ENCODE results near the gene FAF1.

Gene FAF1

DNA sequence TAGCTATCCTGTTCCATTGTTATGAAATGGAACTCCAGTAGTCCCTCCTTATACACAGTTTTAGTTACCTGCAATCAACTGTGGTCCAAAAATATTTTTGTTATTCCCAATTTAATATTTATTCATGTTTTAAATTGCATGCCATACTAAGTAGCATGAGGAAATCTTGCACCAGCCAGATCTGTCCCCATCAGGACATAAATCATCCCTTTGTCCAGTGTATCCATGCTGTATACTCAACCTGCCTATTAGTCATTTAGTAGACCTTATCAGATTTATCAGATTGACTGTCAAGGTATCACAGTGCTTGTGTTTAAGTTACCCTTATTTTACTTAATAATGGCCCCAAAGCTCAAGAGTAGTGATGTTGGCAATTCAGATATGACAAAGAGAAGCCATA is 328.9 kb downstream of the FAF1 start:
- H3K4me3 ChIP-seq (ENCODE audit: low read depth, low read length) = no peak overlapping the region
- ChIA-PET POLR2A (no interaction called here), CTCF (no interaction called here)
- no peak for DNase-seq (ENCODE audit: low read depth, low spot score)
- TF ChIP-seq, protein P1, sequence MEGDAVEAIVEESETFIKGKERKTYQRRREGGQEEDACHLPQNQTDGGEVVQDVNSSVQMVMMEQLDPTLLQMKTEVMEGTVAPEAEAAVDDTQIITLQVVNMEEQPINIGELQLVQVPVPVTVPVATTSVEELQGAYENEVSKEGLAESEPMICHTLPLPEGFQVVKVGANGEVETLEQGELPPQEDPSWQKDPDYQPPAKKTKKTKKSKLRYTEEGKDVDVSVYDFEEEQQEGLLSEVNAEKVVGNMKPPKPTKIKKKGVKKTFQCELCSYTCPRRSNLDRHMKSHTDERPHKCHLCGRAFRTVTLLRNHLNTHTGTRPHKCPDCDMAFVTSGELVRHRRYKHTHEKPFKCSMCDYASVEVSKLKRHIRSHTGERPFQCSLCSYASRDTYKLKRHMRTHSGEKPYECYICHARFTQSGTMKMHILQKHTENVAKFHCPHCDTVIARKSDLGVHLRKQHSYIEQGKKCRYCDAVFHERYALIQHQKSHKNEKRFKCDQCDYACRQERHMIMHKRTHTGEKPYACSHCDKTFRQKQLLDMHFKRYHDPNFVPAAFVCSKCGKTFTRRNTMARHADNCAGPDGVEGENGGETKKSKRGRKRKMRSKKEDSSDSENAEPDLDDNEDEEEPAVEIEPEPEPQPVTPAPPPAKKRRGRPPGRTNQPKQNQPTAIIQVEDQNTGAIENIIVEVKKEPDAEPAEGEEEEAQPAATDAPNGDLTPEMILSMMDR (IDR thresholded peaks at IDR 0.05; ENCODE audit: insufficient read depth, low read length, missing control alignments) = no peak

DNA sequence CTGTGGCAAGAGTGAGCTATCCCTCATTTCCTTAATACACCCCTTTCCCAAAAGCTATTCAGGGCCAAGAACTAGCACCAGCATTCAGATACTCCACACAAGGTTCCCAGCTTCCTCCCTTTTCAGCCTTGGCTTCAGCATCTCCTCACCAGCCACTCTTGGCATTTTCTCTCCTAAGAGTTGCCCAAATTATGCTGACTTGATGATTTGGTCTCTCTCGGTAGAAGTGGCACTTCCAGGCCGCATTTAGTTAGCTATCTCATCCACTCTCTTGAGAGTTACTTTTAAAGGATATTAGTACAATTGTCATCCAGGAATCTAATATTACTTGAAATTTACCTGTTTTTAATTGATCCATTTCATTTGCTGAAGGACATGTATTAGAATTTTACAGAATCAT is 337.8 kb downstream of the FAF1 start:
- H3K4me3 ChIP-seq (ENCODE audit: low read depth, low read length) = no peak overlapping the region
- CTCF ChIA-PET = interaction anchor here (1.3 to 2.4 kb wide), 5 partner anchors 10 to 567 kb away, joined by 3 to 24 read pairs (median 7); no protein-coding TSS in a partner anchor
- DNase-seq (ENCODE audit: low read depth, low spot score) = no peak
- TF ChIP-seq, protein P1 (IDR thresholded peaks at IDR 0.05; ENCODE audit: insufficient read depth, low read length, missing control alignments) = no peak
- POLR2A ChIA-PET = no interaction called here

- no peak for DNase-seq (ENCODE audit: low read depth, low spot score)
These were observed 339.3 kb downstream of the FAF1 start for GRCh38 chr1:50620680-50621329.

DNA sequence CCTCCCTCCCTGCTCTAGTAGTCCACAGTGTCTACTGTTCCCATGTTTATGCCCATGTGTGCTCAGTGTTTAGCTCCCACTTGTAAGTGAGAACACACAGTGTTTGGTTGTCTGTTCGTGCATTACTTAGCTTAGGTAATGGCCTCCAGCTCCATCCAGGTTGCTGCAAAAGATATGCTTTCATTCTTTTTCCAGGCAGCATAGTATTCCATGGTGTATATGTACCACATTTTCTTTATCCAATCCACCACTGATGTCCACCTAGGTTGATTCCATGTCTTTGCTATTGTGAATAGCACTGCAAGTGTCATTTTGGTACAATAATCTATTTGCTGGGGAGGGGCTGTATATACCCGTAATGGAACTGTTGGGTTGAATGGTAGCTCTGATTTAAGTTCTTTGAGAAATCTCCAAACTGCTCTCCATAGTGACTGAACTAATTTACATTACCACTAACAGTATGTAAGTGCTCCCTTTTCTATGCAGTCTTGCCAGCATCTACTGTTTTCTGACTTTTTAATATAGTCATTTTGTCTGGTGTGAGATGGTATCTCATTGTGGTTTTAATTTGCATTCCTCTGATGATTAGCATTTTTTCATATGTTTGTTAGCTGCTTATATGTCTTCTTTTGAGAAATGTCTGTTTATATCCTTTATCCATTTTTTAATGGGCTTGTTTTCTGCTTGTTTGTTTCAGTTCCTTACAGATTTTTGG is 344.9 kb downstream of the FAF1 start:
- TF ChIP-seq, protein P1 (IDR thresholded peaks at IDR 0.05; ENCODE audit: insufficient read depth, low read length, missing control alignments) = no peak
- no peak for DNase-seq (ENCODE audit: low read depth, low spot score)
- ChIA-PET CTCF (interaction anchor here (1.6 to 4.4 kb wide), 2 partner anchors 11 to 90 kb away, joined by 5 to 26 read pairs; no protein-coding TSS in a partner anchor), POLR2A (no interaction called here)
- no peak overlapping the region for H3K4me3 ChIP-seq (ENCODE audit: low read depth, low read length)

More at GRCh38 chr1:50620680-50621329, 339.3 kb downstream of the FAF1 start:
- TF ChIP-seq, protein P1 (IDR thresholded peaks at IDR 0.05; ENCODE audit: insufficient read depth, low read length, missing control alignments) = peak; percentile 32
- no peak overlapping the region for H3K4me3 ChIP-seq (ENCODE audit: low read depth, low read length)
- POLR2A ChIA-PET = no interaction called here
- CTCF ChIA-PET = interaction anchor here (0.6 to 3.3 kb wide), 20 partner anchors 7 to 568 kb away, joined by 3 to 38 read pairs (median 5); no protein-coding TSS in a partner anchor

DNA sequence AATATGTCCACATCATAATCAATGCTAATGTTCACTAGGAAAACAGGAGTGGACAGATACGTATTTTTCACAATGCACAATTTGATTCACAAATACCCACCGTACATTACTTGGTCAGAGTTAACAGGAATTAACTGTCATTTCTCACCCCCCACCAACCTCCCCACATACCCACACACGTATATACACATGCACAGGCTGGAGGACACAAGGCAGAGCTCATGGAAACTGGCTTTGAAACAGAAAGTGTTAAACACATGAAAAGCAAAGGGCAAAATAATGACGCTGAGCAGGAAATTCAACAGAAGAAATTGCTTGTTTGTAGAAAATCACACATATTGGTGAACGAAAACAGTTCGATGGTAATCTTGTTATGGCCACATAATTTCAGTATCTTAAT is 348.4 kb downstream of the FAF1 start:
- CTCF ChIA-PET = interaction anchor here (1.6 to 2.9 kb wide), 4 partner anchors 9 to 243 kb away, joined by 3 to 8 read pairs (median 6); no protein-coding TSS in a partner anchor
- TF ChIP-seq, protein P1 (IDR thresholded peaks at IDR 0.05; ENCODE audit: insufficient read depth, low read length, missing control alignments) = no peak
- POLR2A ChIA-PET = no interaction called here
- no peak overlapping the region for H3K4me3 ChIP-seq (ENCODE audit: low read depth, low read length)
- no peak for DNase-seq (ENCODE audit: low read depth, low spot score)

DNA sequence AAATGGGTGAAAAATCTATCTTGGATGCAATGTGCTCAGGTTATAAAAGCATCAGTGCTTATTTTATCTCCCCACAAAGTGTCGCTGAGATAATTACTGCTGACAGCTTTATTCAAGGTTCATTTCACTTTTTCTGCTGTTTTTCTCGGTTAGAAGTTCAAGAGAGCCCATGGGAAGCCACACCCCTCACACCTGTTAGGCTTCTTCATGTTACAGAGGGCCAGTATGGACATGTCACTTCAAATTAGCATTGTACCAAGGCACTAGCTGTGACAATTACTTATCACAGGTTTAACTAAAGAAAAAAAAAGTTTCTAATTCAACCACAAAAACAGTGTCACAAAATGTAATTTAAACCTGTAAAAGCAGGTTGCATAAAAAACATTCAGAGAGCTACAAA is 349.5 kb downstream of the FAF1 start:
- ChIA-PET POLR2A (no interaction called here), CTCF (interaction anchor here (0.9 to 2.9 kb wide), 3 partner anchors 9 to 242 kb away, joined by 3 to 8 read pairs (median 3); no protein-coding TSS in a partner anchor)
- H3K4me3 ChIP-seq (ENCODE audit: low read depth, low read length) = no peak overlapping the region
- TF ChIP-seq, protein P1 (IDR thresholded peaks at IDR 0.05; ENCODE audit: insufficient read depth, low read length, missing control alignments) = no peak
- no peak for DNase-seq (ENCODE audit: low read depth, low spot score)
